ENCODE data around the gene IGBP1. TPM values are rescaled to one million over a fixed set of nuclear protein-coding genes. Genes with fewer than 3 reads are reported as not detected.
A peak's percentile ranks its signal among the peaks of the same experiment; 100 is the strongest.

IGBP1 gene
- total RNA-seq, 1 experiment from 2014 or later: 57.6 TPM

GRCh38 chrX:70169281-70169680 lies 36.0 kb downstream of the IGBP1 start:
- no peak overlapping the region for H3K4me3 ChIP-seq
- no peak for DNase-seq
- ChIA-PET CTCF (interaction anchor here (1.5 kb wide), 1 partner anchor 36 kb away, joined by 26 read pairs; the partner anchor contains the start of gene IGBP1), POLR2A (ENCODE audit: unreplicated experiment) (interaction anchor here (1.1 kb wide), 1 partner anchor 120 kb away, joined by 5 read pairs; the partner anchor contains the start of genes KIF4A and PDZD11)
- H3K4me1 ChIP-seq (replicated peaks; ENCODE audit: insufficient read depth): peaks cover 24% of the 10 kb centered on the region; the same call in 1 of the 2 replicates
- peak overlapping the region; percentile 74 for H3K4me2 ChIP-seq
- no peaks in the 10 kb centered on the region for H3K27me3 ChIP-seq (ENCODE audit: insufficient read depth, low read depth)
- peaks cover 13% of the 10 kb centered on the region; the same call in 1 of the 2 replicates for H3F3A ChIP-seq (ENCODE audit: insufficient read depth, low read depth)
- no peak for TF ChIP-seq CTCF (conservative IDR thresholded peaks at IDR 0.05)
- no peak for TF ChIP-seq EZH2 (IDR thresholded peaks at IDR 0.05; ENCODE audit: low read depth)
- H3K36me3 ChIP-seq (ENCODE audit: low read depth): no peaks in the 10 kb centered on the region
- no peaks in the 10 kb centered on the region for H3K9me2 ChIP-seq (ENCODE audit: insufficient read depth)
- no peaks in the 10 kb centered on the region for H3K9me3 ChIP-seq (ENCODE audit: insufficient read depth, low read depth)
- H2AFZ ChIP-seq: no peak overlapping the region; the same call in 1 of the 2 replicates
- intact Hi-C loops (cut with micrococcal nuclease; ENCODE audit: unreplicated experiment): no loop called here
- no peaks in the 10 kb centered on the region for H4K20me1 ChIP-seq (ENCODE audit: insufficient read depth)
- no peaks in the 10 kb centered on the region for H3K79me2 ChIP-seq (ENCODE audit: low read depth)
- peak overlapping the region; percentile 58 for H3K27ac ChIP-seq
- BruUV-seq (replicated peaks): no TSS peak

- H3K4me2 ChIP-seq: no peak overlapping the region
- H3K79me2 ChIP-seq (ENCODE audit: low read depth): no peaks in the 10 kb centered on the region
- ChIA-PET CTCF (no interaction called here), POLR2A (ENCODE audit: unreplicated experiment) (no interaction called here)
- H3K9me2 ChIP-seq (ENCODE audit: insufficient read depth): no peaks in the 10 kb centered on the region
- DNase-seq: no peak
- TF ChIP-seq EZH2 (IDR thresholded peaks at IDR 0.05; ENCODE audit: low read depth): no peak
- no peak for TF ChIP-seq CTCF (conservative IDR thresholded peaks at IDR 0.05)
- H3K4me3 ChIP-seq: no peak overlapping the region
- H2AFZ ChIP-seq: no peak overlapping the region
- H4K20me1 ChIP-seq (ENCODE audit: insufficient read depth): no peaks in the 10 kb centered on the region
- no peaks in the 10 kb centered on the region for H3K27me3 ChIP-seq (ENCODE audit: insufficient read depth, low read depth)
- peaks cover 24% of the 10 kb centered on the region; the same call in 1 of the 2 replicates for H3K4me1 ChIP-seq (replicated peaks; ENCODE audit: insufficient read depth)
- H3F3A ChIP-seq (ENCODE audit: insufficient read depth, low read depth): peaks cover 13% of the 10 kb centered on the region; the same call in 1 of the 2 replicates
- no peaks in the 10 kb centered on the region for H3K36me3 ChIP-seq (ENCODE audit: low read depth)
- H3K27ac ChIP-seq: no peak overlapping the region
- no peaks in the 10 kb centered on the region for H3K9me3 ChIP-seq (ENCODE audit: insufficient read depth, low read depth)
- intact Hi-C loops (cut with micrococcal nuclease; ENCODE audit: unreplicated experiment): no loop called here
- no TSS peak for BruUV-seq (replicated peaks)
Measured at GRCh38 chrX:70171624-70172023, 38.4 kb downstream of the IGBP1 start.

- no peak for TF ChIP-seq EZH2 (IDR thresholded peaks at IDR 0.05; ENCODE audit: low read depth)
- TF ChIP-seq CTCF (conservative IDR thresholded peaks at IDR 0.05): no peak
- H3K9me3 ChIP-seq (ENCODE audit: insufficient read depth, low read depth): no peaks in the 10 kb centered on the region
- peaks cover 21% of the 10 kb centered on the region; the same call in 1 of the 2 replicates for H3K4me1 ChIP-seq (replicated peaks; ENCODE audit: insufficient read depth)
- H4K20me1 ChIP-seq (ENCODE audit: insufficient read depth): no peaks in the 10 kb centered on the region
- no peak overlapping the region for H3K4me3 ChIP-seq
- H3K4me2 ChIP-seq: no peak overlapping the region
- POLR2A ChIA-PET (ENCODE audit: unreplicated experiment): no interaction called here
- no peaks in the 10 kb centered on the region for H3K9me2 ChIP-seq (ENCODE audit: insufficient read depth)
- H3F3A ChIP-seq (ENCODE audit: insufficient read depth, low read depth): peaks cover 13% of the 10 kb centered on the region; the same call in 1 of the 2 replicates
- H3K36me3 ChIP-seq (ENCODE audit: low read depth): no peaks in the 10 kb centered on the region
- no peak for DNase-seq
- intact Hi-C loops (cut with micrococcal nuclease; ENCODE audit: unreplicated experiment): no loop called here
- no TSS peak for BruUV-seq (replicated peaks)
- no peaks in the 10 kb centered on the region for H3K79me2 ChIP-seq (ENCODE audit: low read depth)
- H3K27ac ChIP-seq: no peak overlapping the region
- no peak overlapping the region for H2AFZ ChIP-seq
- H3K27me3 ChIP-seq (ENCODE audit: insufficient read depth, low read depth): no peaks in the 10 kb centered on the region
- CTCF ChIA-PET: no interaction called here
Measured at GRCh38 chrX:70172221-70172620, 39.0 kb downstream of the IGBP1 start.

Data from PC-9 (cell line).